Right atrium auricular region (tissue), 2 donors: ENCODE results near the gene LMNTD2. TPM values are rescaled to one million over a fixed set of nuclear protein-coding genes. Genes with fewer than 3 reads are reported as not detected.

Experiments used
- DNase-seq: peaks from one replicate; pipeline ENCODE4 v3.0.0-alpha.2; 2019; ENCODE audit warnings: low spot score
- H3K27ac ChIP-seq, 2 donors: fragments of 200-600 bp; sonication (generic); 1 replicate in 1 of 2; 2 replicates in 1 of 2; pipeline ENCODE4 v1.5.1; 2016 to 2019
- H3K27me3 ChIP-seq, 2 donors: fragments of 200-600 bp; sonication (generic); one replicate each; pipeline versions ENCODE4 v1.5.1 to v1.6.0; 2017 to 2019
- H3K36me3 ChIP-seq: fragments of 200-600 bp; sonication (generic); one replicate; pipeline ENCODE4 v1.5.1; 2016
- H3K4me1 ChIP-seq, 2 donors: fragments of 200-600 bp; sonication (generic); one replicate each; pipeline versions ENCODE4 v1.5.1 to v1.6.0; 2017 to 2019
- H3K4me3 ChIP-seq, 2 donors: fragments of 200-600 bp; sonication (generic); 1 replicate in 1 of 2; 2 replicates in 1 of 2; pipeline ENCODE4 v1.5.1; 2017 to 2019; ENCODE audit warnings: mild to moderate bottlenecking in 1 of 2, moderate library complexity in 1 of 2
- H3K9me3 ChIP-seq, 2 donors: fragments of 200-600 bp; sonication (generic); one replicate each; pipeline ENCODE4 v1.5.1; 2019
- total RNA-seq, 2 donors: library from RNA; depleted of rRNA; stranded (reverse); fragments of >200 nt; gene quantifications; one replicate each; pipeline ENCODE4 v1.1.0, GENCODE V29; 2016
- TF ChIP-seq, protein P1 (sequence below), 2 donors: fragments of 200-600 bp; sonication (generic); IDR thresholded peaks; one replicate each; pipeline ENCODE4 v1.5.1; 2019; ENCODE audit warnings: antibody characterized with exemption in 2 of 2

LMNTD2 gene
- total RNA-seq, 2 donors from 2014 or later: 0.33 to 0.86 TPM

DNA sequence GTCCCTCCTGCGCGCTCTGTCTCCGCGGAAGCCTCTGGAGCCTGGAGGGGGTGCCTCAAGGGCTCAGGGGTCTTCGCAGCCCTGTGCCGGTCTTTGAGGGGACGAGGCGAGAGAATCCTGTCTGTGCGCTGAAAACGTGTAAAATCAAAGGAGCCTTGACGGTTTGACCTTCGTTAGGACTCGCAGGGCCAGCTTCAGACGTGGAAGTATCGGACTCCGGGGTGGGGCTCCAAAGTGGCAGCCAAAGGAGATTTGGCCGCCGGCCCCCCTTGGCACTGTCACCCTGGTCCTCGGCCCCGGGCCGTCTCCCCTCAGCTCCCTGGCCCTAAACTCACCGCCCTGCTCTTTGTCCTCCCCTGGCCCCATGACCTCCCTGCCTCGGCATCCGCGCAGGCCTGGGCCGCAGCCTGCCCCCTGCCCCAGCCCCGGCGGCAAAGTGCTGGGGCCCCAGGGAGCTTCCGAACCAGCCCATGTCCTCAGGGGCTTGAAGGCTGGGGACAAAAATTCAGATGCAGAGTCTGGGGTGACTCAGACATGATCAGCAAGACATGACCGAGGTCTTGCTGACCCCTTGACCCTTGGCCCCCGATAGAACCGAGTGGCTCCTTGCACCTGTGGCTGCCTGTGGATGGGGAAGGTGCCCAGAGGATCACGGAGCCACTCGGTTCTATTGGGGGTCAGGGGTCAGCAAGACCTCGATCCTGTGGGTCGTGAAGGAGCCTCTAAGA lies 8.8 kb upstream of the LMNTD2 start:
- no peaks in the 10 kb centered on the region for H3K9me3 ChIP-seq
- H3K36me3 ChIP-seq: no peaks in the 10 kb centered on the region
- peaks cover 0 to 26% of the 10 kb centered on the region in 2 donors for H3K4me1 ChIP-seq
- TF ChIP-seq, protein P1, sequence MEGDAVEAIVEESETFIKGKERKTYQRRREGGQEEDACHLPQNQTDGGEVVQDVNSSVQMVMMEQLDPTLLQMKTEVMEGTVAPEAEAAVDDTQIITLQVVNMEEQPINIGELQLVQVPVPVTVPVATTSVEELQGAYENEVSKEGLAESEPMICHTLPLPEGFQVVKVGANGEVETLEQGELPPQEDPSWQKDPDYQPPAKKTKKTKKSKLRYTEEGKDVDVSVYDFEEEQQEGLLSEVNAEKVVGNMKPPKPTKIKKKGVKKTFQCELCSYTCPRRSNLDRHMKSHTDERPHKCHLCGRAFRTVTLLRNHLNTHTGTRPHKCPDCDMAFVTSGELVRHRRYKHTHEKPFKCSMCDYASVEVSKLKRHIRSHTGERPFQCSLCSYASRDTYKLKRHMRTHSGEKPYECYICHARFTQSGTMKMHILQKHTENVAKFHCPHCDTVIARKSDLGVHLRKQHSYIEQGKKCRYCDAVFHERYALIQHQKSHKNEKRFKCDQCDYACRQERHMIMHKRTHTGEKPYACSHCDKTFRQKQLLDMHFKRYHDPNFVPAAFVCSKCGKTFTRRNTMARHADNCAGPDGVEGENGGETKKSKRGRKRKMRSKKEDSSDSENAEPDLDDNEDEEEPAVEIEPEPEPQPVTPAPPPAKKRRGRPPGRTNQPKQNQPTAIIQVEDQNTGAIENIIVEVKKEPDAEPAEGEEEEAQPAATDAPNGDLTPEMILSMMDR (IDR thresholded peaks at IDR 0.05): no peak
- peak; percentile 67 for DNase-seq
- H3K4me3 ChIP-seq: peak overlapping the region; percentile 60 to 74
- no peaks in the 10 kb centered on the region for H3K27me3 ChIP-seq
- H3K27ac ChIP-seq: peak overlapping the region; percentile 93 to 94

DNA sequence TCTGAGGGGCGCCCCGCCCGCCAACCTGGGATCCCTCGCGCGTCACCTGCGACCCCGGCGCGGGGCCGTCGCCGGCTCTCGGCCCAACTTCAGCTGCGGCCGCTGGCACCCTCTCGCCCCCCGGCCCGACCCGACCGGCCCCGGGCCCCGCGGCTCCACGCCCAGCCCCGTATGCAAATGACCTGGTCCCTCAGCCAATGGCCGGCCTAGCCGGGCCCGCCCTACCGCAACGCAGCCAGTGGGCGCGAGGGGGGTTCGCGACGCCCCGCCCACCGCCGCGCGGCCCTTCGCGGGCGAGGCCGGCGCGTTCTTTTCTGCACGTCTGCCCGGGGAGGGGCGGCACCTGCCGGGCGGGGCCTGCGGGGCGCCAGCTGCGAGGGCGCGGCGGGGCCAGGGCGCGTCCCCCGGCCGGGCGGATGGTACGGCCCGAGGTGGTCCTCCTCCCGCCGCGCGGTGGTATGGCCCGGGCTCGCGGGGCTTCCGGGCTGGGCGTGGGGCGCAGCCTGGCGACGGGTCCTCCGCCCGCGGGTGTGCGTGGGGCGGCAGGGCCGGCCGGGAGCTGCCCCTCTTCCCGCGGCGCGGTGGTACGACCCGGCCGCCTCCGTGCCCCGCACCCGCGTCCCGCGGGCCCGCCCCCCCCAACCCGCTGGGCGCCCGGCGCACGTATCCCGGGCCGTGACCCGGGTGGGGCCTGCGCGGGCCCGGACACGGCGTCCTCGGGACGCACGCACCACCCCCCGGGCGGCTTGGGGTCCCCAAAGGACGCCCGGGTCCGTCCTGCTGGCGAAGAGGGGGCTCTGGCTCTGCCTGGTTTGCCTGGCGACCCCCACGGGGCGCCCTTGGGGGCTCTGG lies 8.0 kb upstream of the LMNTD2 start:
- peaks cover 0 to 24% of the 10 kb centered on the region in 2 donors for H3K4me1 ChIP-seq
- no peaks in the 10 kb centered on the region for H3K36me3 ChIP-seq

DNA sequence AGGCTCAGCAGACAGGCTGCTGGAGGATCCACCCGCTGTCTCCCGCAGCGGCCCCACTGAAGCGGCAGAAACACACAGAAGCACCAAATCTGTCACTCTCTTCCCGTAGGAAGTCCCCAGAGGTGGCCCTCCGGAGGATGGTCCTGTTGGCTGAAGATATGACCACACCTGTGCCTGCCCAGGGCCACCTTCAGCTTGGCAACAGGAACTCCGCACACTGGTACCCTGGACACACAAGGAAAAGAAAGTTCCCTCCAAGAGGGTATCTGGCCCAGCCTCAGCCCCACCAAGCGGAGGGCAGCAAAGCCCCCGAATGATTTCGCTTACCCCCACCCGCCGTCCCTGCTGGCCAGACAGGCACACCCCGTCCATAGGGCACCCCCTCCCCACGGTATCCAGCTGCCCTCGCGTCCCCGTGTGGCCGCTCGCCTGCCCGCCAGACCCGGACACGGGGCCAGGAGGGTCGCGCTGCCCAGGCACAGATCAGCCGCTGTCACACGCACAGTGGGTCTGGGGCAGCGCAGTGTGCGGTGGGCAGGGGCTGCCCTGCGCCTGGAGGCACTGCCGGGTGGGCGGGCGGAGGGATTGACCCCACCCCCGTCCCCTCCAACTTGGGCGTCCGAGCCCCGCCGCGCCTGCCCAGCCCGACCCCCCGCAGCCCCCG lies 7.2 kb upstream of the LMNTD2 start:
- peak overlapping the region; percentile 42 to 74 for H3K4me3 ChIP-seq
- H3K27ac ChIP-seq: peak overlapping the region; percentile 93 to 94
- DNase-seq: no peak
- H3K4me1 ChIP-seq: peaks cover 0 to 24% of the 10 kb centered on the region in 2 donors
- no peaks in the 10 kb centered on the region for H3K9me3 ChIP-seq
- no peaks in the 10 kb centered on the region for H3K27me3 ChIP-seq
- TF ChIP-seq, protein P1 (IDR thresholded peaks at IDR 0.05): no peak
- H3K36me3 ChIP-seq: no peaks in the 10 kb centered on the region

More for the DNA sequence above, 8.0 kb upstream of the LMNTD2 start:
- Histone ChIP-seq H3K9me3 (no peaks in the 10 kb centered on the region), H3K4me3 (peak overlapping the region; percentile 60 to 74), H3K27ac (peak overlapping the region; percentile 93 to 94), H3K27me3 (no peaks in the 10 kb centered on the region)
- TF ChIP-seq, protein P1 (IDR thresholded peaks at IDR 0.05): no peak
- DNase-seq: peak; percentile 96

DNA sequence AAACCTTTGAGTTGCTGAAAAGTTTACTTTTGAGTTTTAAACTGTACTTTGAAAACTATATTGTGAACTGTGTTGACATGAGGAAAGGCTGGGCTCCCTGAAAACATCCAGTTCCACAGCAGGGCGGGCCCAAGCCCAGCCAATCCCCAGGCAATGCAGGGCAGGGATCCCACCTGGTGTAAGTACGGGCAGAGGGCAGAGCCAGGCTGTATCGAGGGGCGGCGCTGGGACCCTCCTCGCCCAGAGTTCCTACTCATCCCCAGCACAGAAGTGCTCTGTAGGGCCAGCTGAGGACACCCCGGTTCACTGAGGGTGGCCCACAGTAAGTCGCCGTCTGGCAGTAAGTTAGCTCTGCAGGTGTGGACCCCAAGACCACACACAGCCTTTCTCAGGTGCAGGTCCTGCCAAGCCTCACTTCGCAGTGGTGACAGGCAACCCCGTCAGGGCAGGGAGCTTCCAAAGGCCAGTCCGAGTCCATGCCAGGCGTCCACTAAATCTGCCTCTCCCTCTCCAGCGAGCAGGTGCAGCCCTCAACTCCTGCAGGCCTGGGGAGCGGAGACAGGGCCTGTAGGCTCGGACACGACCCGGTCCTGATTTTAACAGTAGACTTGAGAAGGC lies 6.6 kb upstream of the LMNTD2 start:
- TF ChIP-seq, protein P1 (IDR thresholded peaks at IDR 0.05): no peak
- no peak for DNase-seq

DNA sequence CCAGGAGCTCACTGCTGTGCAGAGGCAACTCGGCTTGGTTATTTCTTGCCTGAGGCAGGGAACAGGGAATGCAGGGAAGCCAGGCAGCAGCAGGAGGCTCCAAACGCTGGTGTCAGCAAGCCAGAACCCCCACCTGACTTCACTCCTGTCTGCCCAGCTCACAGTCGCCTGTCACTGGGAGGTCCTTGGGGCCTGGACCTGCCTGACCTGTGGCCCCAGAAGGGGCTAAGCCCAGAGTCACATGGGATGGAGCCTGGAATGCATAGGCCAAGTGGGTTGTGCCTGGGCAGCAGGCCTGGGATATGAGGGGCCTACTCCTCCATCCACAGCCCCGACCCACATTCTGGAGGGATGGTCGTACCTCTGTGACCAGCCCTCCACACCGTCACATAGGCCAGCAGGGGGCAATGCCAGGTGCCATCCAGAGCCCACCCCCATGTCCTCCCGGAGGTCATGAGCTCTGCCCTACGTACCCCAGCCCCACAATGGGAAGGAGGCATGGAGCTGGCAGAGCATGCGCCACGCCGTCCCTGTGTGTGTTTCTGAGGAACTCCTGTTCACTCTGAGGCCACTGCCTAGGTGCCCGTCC lies 5.5 kb upstream of the LMNTD2 start:
- Histone ChIP-seq H3K27me3 (no peaks in the 10 kb centered on the region), H3K36me3 (no peaks in the 10 kb centered on the region), H3K27ac (no peak overlapping the region), H3K4me3 (no peak overlapping the region), H3K9me3 (no peaks in the 10 kb centered on the region), H3K4me1 (peaks cover 0 to 34% of the 10 kb centered on the region in 2 donors)
- TF ChIP-seq, protein P1 (IDR thresholded peaks at IDR 0.05): no peak
- DNase-seq: no peak

More for the DNA sequence above, 6.6 kb upstream of the LMNTD2 start:
- peaks cover 0 to 24% of the 10 kb centered on the region in 2 donors for H3K4me1 ChIP-seq
- peak overlapping the region in 1 of 2 donors; percentile 93 for H3K27ac ChIP-seq
- peak overlapping the region in 1 of 2 donors; percentile 74 for H3K4me3 ChIP-seq
- no peaks in the 10 kb centered on the region for H3K27me3 ChIP-seq
- no peaks in the 10 kb centered on the region for H3K9me3 ChIP-seq
- H3K36me3 ChIP-seq: no peaks in the 10 kb centered on the region
